ENCODE data around the gene MRPS9. TPM values are rescaled to one million over a fixed set of nuclear protein-coding genes. Genes with fewer than 3 reads are reported as not detected.

The MRPS9 gene
- total RNA-seq, 1 experiment from 2014 or later = 22.1 TPM

DNA sequence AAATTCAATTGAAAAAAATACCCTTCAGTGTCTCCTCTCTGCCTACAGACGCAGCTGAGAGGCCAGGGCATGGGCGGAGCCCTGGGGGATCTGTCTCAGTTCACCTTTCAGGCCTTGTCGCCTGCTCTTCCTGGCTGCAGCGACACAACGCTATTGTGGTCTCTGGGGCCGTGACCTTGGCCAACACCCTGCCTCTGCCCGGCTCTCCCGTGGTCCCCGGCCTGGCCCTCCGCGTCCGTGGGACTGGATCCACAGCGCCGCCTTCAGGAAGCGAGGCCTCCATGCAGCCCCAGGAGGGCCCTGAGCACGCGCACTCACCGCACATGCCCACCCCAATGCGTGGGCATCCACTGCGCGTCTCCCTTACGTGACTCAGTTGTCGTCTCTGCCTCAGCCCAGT lies 81.1 kb downstream of the MRPS9 start:
- no peak for DNase-seq (ENCODE audit: low read depth)

DNA sequence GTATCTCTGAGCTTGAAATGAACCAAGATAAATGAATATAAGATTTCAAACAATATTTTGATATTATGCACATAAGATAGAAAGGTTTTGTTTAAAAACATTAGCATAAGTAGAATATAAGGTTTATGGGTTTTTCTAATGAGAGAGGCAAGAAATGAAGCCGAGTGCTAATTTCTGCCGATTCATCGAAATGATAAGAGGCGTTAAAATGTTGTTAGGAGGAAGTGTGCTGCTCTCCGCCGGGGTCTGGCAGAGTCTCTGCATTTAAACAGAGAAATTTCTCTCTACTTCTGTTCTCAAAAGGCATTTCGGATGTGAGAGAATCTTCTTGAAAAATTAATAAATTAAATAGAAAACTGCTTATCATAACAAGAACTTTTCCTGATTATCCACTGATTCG lies 83.6 kb downstream of the MRPS9 start:
- no peak for DNase-seq (ENCODE audit: low read depth)

DNA sequence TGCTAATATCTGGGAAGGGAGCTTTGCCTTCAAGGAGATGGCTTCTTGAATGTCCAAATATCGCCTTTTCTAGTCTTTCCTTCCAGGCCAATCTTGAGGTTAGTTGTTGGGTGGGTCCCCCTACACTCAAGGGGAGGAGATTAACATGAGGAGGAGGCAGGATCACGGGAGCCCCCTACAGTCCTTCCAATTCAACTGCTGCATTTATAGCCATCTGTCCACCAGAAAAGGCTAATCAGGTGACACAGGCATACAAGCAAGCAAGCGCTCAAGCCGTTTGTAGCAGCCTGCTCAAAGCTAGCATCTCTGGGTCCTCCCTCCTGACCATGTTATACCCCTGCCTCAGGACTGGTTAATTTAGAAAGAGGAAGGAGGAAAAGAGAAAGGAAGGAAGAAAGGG lies 87.6 kb downstream of the MRPS9 start:
- no peak for DNase-seq (ENCODE audit: low read depth)

DNA sequence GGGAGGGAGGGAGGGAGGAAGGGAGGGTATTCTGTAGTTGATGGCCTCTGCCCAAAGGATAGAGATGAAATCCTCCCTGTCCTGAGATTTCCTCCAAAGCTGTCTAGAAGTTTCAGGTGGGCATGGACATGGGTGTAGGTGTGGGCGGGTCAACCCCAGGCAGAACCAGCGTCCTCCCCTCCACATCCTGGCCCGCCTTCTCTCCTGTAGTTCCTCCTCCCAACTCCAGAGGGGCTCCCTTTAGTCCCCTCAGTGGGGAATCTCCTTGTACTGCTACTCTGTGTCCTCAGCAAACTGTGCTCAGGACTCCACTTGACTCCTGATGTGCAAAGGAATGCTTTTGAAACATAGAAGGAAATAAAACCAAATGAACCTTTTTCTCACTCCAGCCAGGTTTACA lies 88.1 kb downstream of the MRPS9 start:
- DNase-seq (ENCODE audit: low read depth) = no peak

DNA sequence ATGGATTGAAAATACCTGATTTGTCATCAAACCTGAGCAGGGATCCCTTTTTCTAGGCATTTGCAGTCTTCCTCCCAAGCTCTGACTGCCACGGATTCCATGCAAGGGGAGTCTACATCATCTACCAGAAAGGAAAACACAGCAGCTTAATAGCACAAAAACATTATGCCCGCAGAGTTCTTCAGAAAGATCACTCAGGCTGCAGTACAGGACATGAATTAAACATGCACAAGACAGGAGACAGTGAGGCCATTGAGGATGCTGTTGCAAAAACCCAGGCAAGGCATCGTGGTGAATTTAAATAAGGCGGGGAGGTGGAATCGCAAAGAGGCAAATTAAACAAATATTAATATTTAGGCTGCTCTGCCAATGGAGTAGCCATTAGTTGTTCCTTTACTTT lies 88.5 kb downstream of the MRPS9 start:
- DNase-seq (ENCODE audit: low read depth) = no peak

DNA sequence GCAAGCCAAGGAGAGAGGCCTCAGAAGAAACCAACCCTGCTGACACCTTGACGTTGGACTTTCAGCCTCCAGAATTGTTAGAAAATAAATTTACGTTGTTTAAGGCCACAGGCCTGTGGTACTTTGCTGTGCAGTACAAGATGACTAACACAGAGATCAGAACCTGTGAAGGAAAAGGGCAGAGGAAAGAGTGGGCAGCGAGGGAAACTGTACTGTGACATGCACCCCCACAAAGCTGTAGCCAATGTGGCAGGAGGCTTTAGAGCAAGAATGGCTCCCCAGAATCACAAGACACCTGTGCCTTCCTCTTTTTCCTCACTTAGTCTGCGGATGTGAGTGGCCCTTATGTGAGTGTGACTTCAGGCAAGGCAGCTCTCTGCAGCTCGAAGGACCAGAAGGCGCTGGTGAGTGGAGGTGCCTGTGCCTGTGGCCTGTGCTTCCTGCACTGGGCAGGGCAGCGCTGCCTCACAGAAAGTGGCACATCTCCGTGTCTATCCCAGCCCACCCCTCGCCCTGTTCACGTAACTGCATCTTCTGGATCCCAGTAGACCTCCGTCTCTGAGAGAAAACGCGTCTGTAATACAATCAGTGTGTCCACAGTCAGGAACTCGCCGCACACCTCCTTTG lies 89.5 kb downstream of the MRPS9 start:
- DNase-seq (ENCODE audit: low read depth) = no peak

DNA sequence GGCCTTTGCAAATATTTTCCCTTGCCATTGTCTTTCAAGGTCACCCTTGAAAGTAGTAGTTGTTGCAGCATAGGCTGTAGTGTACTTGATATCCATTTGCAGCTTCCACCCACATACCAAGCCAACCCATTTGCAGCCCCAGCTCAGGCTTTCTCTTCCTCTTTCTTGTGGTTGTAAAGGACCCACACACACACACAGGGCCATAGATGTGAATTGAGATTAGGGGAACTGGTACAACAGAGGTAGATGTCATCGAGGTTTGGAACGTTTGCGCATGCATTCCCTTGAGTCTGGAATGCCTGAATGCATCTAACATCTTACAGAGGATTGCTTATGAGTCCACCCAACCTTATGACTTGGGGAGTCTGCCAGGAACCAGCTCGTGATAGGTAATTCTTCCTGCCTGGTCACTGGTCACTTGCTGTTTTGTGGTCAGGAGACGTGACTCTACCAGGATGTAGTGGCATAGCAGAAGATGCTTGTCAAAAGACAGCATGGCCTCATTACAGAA lies 91.9 kb downstream of the MRPS9 start:
- DNase-seq (ENCODE audit: low read depth) = no peak

DNA sequence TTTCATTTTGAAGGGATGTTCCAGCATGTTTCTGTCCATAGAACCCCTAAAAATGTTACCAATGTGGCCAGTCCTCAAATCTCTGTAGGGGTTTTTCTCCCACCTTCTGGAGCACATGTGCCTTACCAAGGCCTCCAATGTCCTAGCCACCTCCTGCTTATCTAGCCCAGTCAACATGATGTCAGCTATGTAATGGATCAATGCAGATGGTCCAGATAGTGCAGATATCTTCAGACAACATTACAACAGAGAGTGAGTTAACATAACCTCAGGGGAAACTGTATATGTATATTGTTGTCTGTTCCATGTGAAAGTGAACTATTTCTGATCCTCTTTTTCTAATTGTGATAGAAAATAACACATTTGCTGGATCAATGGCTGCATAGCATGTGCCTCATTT lies 92.7 kb downstream of the MRPS9 start:
- no peak for DNase-seq (ENCODE audit: low read depth)

DNA sequence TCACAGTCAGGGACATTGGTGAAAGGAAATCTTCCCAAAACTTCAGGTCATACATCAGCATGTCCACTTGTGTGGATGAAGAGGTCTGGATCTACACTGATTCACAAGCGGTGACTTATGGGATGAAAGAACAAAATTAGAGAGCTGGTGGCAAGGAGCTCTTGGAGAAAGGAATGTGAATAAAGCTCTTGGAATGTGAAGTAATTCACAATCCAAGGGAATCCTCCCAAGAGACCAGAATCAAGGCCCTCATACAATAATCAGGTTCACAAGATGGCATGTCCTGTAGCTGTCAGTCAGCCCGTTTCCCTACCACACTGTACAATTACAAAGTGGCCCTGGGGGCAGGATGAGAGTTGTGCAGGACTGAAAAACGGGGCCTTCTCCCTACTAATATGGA lies 96.2 kb downstream of the MRPS9 start:
- peak; percentile 17 for DNase-seq (ENCODE audit: low read depth)

DNA sequence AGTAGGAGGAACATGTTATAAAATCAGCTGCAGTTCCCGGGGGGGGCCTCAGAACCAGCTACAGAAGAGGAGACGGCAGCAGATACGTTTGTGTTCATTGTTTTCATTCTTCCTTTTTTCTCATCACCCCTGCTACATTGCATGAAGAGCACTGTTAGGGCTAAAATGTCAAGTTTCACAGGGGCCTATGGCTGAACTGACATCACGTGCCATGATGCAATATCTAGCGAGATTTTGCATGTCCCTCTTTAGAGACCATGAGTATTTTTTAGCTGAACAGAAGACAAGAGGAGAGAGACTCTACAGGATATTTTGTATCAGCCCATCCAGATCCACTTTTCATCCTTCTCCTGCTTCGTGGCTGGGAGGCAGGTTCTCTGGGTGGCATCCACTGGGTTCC lies 97.6 kb downstream of the MRPS9 start:
- no peak for DNase-seq (ENCODE audit: low read depth)

DNA sequence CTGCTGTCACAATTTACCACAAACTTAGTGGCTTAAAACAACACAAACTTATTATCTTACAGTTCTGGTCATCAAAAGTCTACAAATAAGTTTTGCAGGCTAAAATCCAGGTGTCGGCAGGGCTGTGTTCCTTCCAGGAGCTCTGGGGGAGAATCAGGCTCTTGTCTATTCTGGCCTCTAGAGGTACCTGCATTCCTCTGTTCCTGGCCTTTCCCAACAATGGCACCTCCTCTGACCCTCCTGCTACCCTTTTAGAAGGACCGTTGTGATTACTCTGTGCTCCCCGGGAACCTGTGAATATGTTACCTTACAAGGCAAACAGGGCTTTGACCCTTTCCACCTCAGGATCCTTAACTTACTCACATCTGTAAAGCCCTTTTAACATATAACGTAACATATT lies 98.5 kb downstream of the MRPS9 start:
- no peak for DNase-seq (ENCODE audit: low read depth)

DNA sequence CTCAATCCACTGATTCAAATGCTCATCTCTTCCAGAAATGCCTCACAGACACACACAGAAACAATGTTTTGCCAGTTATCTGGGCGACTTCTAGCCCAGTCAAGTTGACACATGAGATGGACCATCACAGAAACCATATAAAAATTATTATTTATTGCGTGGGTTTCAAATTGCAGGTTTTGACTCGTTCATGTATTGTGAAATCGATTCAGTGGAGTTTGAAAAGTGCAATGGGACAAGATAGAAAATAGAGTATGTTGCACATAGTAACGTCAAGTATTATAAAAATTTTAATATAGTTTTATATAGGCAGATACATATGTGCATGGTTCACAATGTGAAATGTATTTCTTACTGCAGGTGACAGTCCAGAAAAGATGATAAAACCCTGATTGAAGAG lies 100.8 kb downstream of the MRPS9 start:
- no peak for DNase-seq (ENCODE audit: low read depth)

DNA sequence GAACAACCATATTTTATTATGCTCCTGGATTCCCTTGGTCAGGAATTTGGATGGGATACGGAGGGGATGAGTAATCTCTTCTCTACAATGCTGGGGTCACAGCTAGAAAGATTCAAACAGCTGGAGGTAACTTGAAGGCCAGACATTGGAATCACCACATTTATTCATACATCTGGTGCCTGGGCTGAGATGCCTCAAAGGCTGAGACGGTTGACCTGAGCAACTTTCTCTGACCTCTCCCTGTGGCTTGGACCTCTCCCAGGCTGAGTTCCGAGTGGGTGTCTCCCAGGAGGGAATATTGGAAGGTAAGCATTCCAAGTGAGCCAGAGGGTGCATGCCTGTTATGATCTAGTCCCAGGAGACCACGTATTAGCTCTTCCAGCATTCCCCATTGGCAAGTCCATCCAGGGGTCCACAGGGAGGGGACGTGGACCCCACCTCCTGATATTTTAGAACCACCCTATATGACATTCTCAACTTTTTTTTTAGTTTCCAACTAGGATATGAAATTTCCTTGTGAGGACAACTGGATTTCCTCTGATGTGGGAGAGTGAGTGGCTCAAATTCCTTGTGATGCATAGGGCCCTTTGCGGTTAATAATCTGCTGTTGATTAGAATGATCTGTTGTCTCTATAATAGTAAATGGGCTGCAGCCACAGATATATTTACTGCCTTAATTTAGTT lies 101.8 kb downstream of the MRPS9 start:
- peak; percentile 62 for DNase-seq (ENCODE audit: low read depth)

DNA sequence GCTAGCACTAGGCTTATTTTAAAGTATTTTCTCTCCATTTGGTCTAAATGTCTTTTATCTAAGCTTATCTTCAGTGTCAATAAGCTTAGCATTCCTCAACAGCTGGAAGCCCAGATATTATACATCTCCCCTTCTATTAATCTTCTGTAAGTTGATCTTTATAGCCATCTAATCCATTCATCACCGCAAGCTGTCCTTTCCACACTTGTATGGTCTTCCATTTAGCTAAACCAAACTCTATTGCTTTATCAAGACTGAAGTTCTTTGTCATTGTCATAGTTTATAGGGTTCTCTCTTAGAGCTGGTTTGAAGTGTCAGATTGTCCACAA lies 102.3 kb downstream of the MRPS9 start:
- DNase-seq (ENCODE audit: low read depth) = no peak

DNA sequence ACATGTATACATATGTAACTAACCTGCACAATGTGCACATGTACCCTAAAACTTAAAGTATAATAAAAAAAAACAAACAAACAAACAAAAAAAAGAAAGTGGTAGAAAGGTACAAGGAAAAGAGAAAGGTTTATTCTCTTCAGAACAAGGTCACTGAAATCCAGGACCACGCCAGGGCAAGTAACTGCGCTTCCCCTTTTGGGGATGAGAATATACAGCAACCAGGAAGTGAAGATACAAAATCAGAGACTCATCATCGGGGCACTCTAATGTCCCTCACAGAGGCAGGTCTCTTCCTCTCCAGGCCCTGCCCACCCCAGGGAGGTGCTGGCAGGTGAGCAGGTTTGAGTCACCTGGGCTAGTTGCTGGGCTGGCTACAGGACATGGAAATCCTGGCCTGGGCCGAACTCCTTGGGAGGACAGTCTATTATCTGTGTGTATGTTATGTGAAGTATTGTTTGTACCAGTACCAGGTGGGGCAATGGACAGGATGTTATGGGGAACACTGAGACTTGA lies 103.3 kb downstream of the MRPS9 start:
- no peak for DNase-seq (ENCODE audit: low read depth)

DNA sequence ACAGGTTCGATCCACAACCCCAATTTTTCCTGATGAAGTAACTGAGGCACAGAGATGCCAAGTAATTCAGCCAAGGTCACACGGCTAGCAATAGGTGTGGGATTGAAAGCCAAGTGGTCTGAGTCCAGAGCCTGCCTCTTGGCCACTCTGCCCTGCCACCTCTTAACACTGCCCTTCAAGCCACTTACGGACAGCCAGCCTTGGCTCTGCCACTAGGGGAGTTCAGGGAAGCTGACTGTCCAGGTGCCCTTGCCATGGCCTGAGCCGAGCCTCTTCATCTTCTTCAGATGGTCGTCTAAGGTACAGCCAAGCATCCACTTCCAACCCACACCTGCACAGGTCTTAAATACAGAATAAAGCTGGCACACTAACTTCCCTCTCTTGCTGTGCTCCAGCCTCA lies 104.4 kb downstream of the MRPS9 start:
- no peak for DNase-seq (ENCODE audit: low read depth)

DNA sequence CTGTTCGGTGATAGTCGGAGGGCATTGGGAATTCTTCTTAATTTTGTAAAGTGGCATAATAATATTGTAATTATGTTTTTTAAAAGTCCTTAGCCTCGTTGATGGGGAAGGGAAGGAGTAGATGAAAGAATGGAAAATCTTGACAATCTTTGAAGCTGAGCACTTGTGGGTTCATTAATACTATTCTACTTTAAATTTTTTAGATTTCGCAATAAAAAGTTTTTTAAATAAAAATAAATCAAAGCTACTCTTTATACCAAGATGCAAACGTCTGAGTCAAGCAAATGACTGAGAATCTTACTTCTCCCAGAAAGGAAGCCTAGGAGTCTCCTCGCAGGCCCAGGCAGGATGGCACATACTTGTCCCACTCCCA lies 105.2 kb downstream of the MRPS9 start:
- DNase-seq (ENCODE audit: low read depth) = no peak

DNA sequence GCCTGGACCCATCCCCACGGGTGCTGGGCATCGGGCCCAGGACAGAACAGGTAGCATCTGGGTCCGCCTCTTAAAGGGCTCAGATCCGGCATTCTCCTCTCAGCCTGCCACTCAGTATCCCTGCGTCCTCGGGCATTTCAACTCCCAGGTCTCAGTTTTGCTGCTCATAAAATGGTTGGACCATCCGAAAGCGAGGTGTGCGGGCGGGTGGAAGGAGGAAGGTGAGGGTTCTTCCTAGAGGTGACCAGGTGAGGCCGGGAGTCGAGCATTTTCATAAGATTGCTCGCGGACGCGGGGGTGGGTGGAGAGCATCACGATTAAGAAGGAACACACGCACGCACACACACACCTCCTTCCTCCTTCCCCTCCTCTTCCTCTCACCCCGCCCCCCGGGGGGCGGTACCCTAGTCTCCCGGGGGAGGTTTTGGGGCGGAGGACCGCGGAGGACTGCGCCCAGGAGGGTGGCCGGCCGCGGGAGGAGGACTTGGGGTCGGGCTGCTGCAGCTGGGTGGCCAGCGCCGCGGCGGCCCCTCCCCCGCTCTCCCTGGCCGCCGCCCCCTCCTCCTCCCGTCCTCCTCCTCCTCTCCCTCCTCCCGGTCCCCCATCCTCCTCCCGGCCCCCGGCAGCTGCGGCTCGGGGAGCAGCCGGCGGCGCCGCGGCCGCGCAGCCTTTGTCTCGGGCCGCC lies 105.7 kb downstream of the MRPS9 start:
- DNase-seq (ENCODE audit: low read depth) = no peak

DNA sequence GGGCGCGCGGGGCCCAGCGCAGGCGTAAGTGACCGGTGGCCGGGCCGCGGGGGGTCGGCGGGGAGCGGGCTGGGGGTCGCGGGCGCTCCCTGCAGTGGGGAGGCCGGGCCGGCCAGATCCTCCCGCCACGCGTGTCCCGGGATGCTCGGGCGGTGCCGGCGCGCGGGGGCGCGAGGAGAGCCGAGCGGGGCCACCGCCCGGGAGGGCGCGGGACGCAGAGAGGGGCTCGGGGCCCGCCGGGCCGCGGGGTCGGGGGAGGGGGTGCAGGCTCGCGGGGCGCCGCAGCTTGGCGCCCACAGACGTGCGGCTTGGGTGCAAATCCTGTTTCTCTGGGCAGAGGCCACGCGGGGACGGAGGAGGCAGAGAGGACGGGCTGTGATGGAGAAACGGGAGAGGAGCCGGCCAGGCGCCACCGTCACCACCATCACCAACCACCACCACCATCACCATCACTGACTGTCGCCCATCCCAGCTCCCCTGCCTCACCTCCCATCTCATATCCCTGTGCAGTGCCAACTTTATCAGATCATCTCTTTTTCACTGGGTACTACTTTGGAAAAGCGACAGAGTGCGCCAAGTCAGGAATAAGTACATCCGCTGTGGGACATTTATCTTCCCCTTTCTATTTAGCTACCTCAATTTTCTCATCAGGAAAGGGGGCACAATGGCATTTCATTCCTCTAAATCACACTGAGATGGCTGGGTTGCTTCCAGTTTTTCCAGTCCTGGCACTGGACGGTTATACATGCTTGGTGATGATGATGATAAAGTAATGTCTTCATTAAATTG lies 106.5 kb downstream of the MRPS9 start:
- DNase-seq (ENCODE audit: low read depth) = no peak

DNA sequence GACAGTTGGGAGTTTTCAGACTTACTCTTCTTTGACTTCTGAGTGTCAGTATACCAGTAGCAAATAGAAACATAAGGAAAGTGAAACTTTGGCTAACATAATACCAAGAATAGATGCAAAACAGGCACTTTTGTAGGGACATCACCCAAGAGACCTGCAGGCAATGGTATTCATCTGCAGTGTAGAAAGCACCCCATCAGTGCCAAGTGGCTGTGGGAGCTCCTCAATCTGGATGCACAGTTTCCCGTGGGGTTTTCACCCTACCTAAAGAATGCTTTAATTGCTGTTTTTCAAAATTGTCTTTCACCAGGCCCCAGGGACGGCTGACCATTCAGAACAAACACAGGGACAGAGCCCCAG lies 107.1 kb downstream of the MRPS9 start:
- no peak for DNase-seq (ENCODE audit: low read depth)

DNA sequence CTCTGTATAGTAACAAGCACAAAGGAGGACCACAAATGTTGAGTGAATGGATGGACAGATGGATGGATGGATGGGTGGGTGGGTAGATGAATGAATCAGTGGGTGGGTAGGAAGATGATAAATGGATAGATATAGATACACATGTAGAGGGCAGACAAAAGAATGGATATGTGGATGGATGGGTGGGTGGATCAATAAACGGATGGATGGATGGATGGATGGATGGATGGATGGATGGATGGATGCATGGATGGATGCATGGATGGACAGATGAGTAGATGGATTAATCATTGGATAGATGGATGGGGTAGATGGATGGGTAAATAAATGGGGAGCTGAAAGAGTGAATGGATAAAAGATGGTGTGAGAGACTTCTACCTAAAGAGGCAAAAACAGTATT lies 111.4 kb downstream of the MRPS9 start:
- no peak for DNase-seq (ENCODE audit: low read depth)
